Bone marrow (tissue), 2 donors: ENCODE results near the gene CAPZA1.

ENCODE experiments used
- DNase-seq, 2 donors: peaks; one replicate each; lab custom pipeline; 2025; lab: John Stamatoyannopoulos, UW

Gene CAPZA1

GRCh38 chr1:112715264-112716053 lies 95.8 kb downstream of the CAPZA1 start, which contains the start of gene PPM1J:
Gene PPM1J (minus strand): TSS chr1:112715332. CDS start chr1:112715301, 31 bp downstream.
- DNase-seq, result peak; percentile 78 to 92

GRCh38 chr1:112716133-112716720 lies 96.6 kb downstream of the CAPZA1 start:
- peak; percentile 44 to 49 for DNase-seq

GRCh38 chr1:112717263-112717873 lies 97.7 kb downstream of the CAPZA1 start:
- DNase-seq, result no peak

GRCh38 chr1:112718691-112719418 lies 99.2 kb downstream of the CAPZA1 start:
- DNase-seq, result peak; percentile 30 to 44

- no peak for DNase-seq
Observed at GRCh38 chr1:112719706-112720105, 100.1 kb downstream of the CAPZA1 start.

- DNase-seq, result no peak
Observed at GRCh38 chr1:112720800-112721199, 101.2 kb downstream of the CAPZA1 start.
